ENCODE data around the gene CD82. TPM values are rescaled to one million over a fixed set of nuclear protein-coding genes. Genes with fewer than 3 reads are reported as not detected.
A peak's percentile ranks its signal among the peaks of the same experiment; 100 is the strongest.

The CD82 gene
- total RNA-seq, 4 donors from 2014 or later = 77.6 to 155 (median 118) TPM

DNA sequence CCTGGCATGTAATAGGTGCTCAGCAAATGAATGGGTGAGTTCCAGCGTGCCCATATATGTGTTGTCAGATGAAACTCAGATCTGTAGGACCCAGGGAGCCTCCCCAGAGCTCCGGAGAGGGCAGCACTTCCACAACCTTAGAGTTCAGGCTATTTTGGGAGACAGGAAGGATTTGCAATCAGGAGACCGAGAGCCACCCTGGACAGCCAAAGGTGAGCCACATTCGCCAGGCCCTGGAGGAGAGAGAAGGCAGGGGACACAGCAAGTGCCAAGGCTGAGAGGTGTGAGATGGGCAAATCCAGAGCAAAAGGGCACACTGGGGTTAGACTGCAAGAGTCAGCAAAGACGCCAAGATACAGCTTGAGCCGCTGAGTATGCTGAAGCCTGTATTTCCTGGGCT is 66.4 kb downstream of the CD82 start:
- Histone ChIP-seq H3K36me3 (no peaks in the 10 kb centered on the region), H3K4me3 (no peak overlapping the region), H3K27me3 (no peaks in the 10 kb centered on the region), H3K27ac (no peak overlapping the region), H3K9me3 (no peaks in the 10 kb centered on the region), H3K4me1 (peaks cover 19% of the 10 kb centered on the region)
- 82% methylated on average over 6 of the region's 6 CpGs for WGBS
- DNase-seq (ENCODE audit: low spot score in 2 of 2) = peak in 1 of 2 donors; percentile 55
- TF ChIP-seq POLR2A (IDR thresholded peaks at IDR 0.05) (no peak), EP300 (IDR thresholded peaks at IDR 0.05) (no peak), POLR2AphosphoS5 (IDR thresholded peaks at IDR 0.05) (no peak)
- TF ChIP-seq, protein P1, sequence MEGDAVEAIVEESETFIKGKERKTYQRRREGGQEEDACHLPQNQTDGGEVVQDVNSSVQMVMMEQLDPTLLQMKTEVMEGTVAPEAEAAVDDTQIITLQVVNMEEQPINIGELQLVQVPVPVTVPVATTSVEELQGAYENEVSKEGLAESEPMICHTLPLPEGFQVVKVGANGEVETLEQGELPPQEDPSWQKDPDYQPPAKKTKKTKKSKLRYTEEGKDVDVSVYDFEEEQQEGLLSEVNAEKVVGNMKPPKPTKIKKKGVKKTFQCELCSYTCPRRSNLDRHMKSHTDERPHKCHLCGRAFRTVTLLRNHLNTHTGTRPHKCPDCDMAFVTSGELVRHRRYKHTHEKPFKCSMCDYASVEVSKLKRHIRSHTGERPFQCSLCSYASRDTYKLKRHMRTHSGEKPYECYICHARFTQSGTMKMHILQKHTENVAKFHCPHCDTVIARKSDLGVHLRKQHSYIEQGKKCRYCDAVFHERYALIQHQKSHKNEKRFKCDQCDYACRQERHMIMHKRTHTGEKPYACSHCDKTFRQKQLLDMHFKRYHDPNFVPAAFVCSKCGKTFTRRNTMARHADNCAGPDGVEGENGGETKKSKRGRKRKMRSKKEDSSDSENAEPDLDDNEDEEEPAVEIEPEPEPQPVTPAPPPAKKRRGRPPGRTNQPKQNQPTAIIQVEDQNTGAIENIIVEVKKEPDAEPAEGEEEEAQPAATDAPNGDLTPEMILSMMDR (IDR thresholded peaks at IDR 0.05) = no peak

DNA sequence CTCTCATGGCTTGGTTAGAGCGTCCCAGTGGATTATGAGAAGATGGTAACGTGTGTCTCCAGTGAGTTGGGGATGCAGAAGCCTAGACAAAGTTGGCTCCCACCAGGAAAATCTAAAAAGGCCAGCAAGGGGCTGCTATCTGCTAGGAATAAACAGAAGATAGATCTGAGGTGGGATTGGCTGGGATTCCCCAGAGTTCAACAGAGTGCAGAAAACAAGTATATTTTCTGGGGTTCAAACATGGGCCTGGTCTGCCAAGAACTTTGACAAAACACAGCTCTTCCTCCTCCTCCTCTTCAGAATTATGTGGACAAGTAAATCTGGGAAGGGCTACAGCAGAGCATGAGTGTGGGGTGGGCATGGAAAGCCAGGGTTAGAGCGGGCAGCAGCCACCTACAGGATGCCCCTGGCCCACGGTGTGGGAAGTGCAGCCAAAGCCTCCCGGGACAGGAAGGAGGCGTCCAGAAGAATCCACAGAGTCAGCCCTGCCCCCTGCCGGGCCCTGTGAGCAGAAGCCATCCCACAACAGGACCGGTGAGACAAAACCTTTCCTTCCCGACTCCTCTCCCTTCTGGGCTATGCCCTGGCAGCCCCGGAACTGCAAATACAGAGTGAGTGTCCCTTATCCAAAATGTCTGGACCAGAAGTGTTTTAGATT is 67.1 kb downstream of the CD82 start:
- Histone ChIP-seq H3K9me3 (no peaks in the 10 kb centered on the region), H3K36me3 (no peaks in the 10 kb centered on the region), H3K27me3 (no peaks in the 10 kb centered on the region), H3K4me1 (peaks cover 16% of the 10 kb centered on the region), H3K27ac (no peak overlapping the region), H3K4me3 (no peak overlapping the region)
- DNase-seq (ENCODE audit: low spot score in 2 of 2) = peak in 1 of 2 donors; percentile 74
- WGBS = 60% methylated on average over 8 of the region's 10 CpGs
- TF ChIP-seq POLR2AphosphoS5 (IDR thresholded peaks at IDR 0.05) = no peak
- TF ChIP-seq EP300 (IDR thresholded peaks at IDR 0.05) = no peak
- TF ChIP-seq POLR2A (IDR thresholded peaks at IDR 0.05) = no peak
- TF ChIP-seq, protein P1 (IDR thresholded peaks at IDR 0.05) = peak in 1 of 2 donors; percentile 36

DNA sequence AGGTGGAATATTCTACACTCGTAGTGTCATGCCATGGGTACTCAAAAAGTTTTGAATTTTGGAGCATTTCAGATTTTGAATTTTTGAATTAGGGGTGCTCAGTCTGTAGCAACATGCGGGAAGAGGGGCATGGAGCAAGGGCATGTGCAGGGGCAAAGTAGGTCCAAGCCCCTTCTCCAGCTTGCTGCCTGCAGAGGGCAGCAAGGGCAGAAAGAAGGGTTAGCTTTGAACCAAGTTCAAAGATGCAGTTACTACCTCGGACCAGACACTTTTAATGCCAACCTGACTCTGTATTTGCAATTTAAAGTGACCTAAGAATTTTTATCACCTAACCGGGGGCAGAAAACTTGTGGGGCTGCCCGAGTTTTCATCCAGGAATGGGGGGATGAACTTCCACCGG is 68.2 kb downstream of the CD82 start:
- TF ChIP-seq EP300 (IDR thresholded peaks at IDR 0.05) (no peak), POLR2A (IDR thresholded peaks at IDR 0.05) (no peak)
- Histone ChIP-seq H3K4me1 (peaks cover 9% of the 10 kb centered on the region), H3K9me3 (no peaks in the 10 kb centered on the region), H3K27me3 (no peaks in the 10 kb centered on the region), H3K4me3 (no peak overlapping the region), H3K36me3 (no peaks in the 10 kb centered on the region), H3K27ac (no peak overlapping the region)
- 73% methylated on average over 6 of the region's 6 CpGs for WGBS
- peak in 1 of 2 donors; percentile 38 for DNase-seq (ENCODE audit: low spot score in 2 of 2)

DNA sequence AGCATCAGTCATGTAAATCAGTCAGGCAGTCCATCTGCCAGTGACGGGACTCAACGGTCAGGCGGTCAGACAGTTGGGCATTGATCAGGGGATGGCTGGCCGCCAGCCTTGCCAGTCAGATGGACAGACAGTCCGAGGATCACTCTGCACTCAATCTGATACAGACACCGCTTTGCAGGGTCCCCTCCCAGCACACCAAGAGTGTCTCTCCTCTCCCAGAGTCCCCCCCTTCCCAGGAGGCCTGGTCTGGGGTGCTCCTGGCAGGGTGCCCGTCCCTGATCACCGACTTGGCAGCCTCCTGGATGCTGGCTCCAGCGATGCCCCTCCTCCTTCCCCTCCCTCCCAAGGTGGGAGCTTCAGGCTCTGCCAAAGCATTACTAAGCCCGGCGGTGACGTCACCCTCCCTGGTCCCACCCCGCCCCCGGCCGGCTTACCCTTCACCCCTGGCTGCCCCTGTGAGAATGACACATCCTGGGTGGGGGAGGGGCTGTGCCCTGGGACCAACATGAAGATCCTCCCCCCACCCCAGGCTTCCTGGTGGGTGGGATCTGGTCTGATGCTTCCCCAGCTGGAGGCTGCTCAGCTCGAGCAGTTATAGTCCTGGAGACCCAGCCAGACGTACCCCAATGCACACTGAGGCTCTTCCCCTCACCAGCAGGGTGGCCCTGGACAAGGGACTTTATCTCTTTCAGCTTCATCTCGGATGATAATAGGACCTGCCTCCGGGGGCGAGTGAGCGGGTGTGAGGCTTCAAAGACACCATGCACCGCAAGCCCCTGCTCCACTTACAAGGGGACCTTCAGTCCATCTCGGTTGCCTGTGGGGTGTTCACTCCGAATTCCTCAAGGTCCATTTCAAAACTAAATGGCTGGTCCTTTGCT is 69.2 kb downstream of the CD82 start:
- Histone ChIP-seq H3K27ac (no peak overlapping the region), H3K36me3 (no peaks in the 10 kb centered on the region), H3K27me3 (no peaks in the 10 kb centered on the region), H3K4me1 (peaks cover 9% of the 10 kb centered on the region), H3K4me3 (no peak overlapping the region), H3K9me3 (no peaks in the 10 kb centered on the region)
- WGBS = 52% methylated on average over 10 of the region's 24 CpGs
- TF ChIP-seq POLR2A (IDR thresholded peaks at IDR 0.05) (no peak), POLR2AphosphoS5 (IDR thresholded peaks at IDR 0.05) (no peak), EP300 (IDR thresholded peaks at IDR 0.05) (no peak)
- TF ChIP-seq, protein P1 (IDR thresholded peaks at IDR 0.05) = no peak
- DNase-seq (ENCODE audit: low spot score in 2 of 2) = peak in 1 of 2 donors; percentile 72

DNA sequence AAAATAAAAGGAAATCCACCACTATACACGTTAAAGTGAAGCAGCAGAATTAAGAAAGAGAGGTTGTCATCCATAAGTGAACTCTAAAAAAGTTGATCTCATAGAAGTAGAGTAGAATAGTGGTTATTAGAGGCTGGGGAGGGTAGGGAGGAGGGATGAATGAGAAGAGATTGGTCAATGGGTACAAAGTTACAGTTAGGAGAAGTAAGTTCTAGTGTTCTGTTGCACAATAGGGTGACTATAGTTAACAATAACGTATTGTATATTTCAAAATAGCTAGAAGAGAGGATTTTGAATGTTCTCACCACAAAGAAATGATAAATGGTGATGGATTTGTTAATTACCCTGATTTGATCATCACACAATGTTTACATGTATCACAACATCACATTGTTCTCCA is 72.0 kb downstream of the CD82 start:
- Histone ChIP-seq H3K9me3 (peaks cover 5% of the 10 kb centered on the region), H3K36me3 (no peaks in the 10 kb centered on the region), H3K27ac (no peak overlapping the region), H3K4me3 (no peak overlapping the region), H3K4me1 (peaks cover 9% of the 10 kb centered on the region), H3K27me3 (no peaks in the 10 kb centered on the region)
- DNase-seq (ENCODE audit: low spot score in 2 of 2) = no peak
- TF ChIP-seq POLR2AphosphoS5 (IDR thresholded peaks at IDR 0.05) = no peak
- TF ChIP-seq, protein P1 (IDR thresholded peaks at IDR 0.05) = no peak
- TF ChIP-seq EP300 (IDR thresholded peaks at IDR 0.05) = no peak
- TF ChIP-seq POLR2A (IDR thresholded peaks at IDR 0.05) = no peak
- 41% methylated on average over 2 of the region's 2 CpGs for WGBS
